ENCODE data around the gene PDE12. TPM values are rescaled to one million over a fixed set of nuclear protein-coding genes. Genes with fewer than 3 reads are reported as not detected.

Gene PDE12
- total RNA-seq = 14.3 and 21.0 TPM in 2 replicates

GRCh38 chr3:57555738-57556458, at the start of gene PDE12:
Gene PDE12, plus strand, starts transcription at chr3:57556274. Its CDS starts 106 bp downstream, at chr3:57556380.

GRCh38 chr3:57544181-57545125, 11.6 kb upstream of the PDE12 start, which contains the start of gene DNAH12:
Gene DNAH12, minus strand, starts transcription at chr3:57544344. Its CDS starts 1,474 bp downstream, at chr3:57542870.

GRCh38 chr3:57597127-57597923, 41.3 kb downstream of the PDE12 start, which contains the start of gene ARF4:
Gene ARF4, minus strand, starts transcription at chr3:57597344. Its CDS starts 204 bp downstream, at chr3:57597140.

Other genes starting within 250 kb of the PDE12 start
- under 0.01 TPM in 1 of 2 replicates, not detected in the other for gene DNAH12, start 11.9 kb upstream of the PDE12 start, total RNA-seq
- gene ARF4, start 41.1 kb downstream of the PDE12 start, total RNA-seq = 162 and 173 TPM in 2 replicates
- gene DENND6A, start 136.8 kb downstream of the PDE12 start, total RNA-seq = 21.3 and 27.6 TPM in 2 replicates
- 27.6 and 41.0 TPM in 2 replicates for gene SLMAP, start 200.0 kb downstream of the PDE12 start, total RNA-seq